RWPE2 (cell line): Measurements from ENCODE around the gene SHCBP1L.
A peak's percentile ranks its signal among the peaks of the same experiment; 100 is the strongest.

ENCODE experiments used
- ATAC-seq: fragments of 200-7000 bp; cut with Tn5 transposase; 3 replicates; pipeline ENCODE4 v1.9.1; 2021; ENCODE audit warnings: low read depth
- DNase-seq: peaks from one replicate; pipeline ENCODE4 v3.0.0-alpha.2; 2020; ENCODE audit warnings: low spot score
- H3K27ac ChIP-seq: fragments of 450-650 bp; 2 replicates; pipeline ENCODE4 v1.5.1; 2017; ENCODE audit warnings: mild to moderate bottlenecking; ENCODE audit not compliant: poor library complexity, severe bottlenecking
- H3K27me3 ChIP-seq: fragments of 250-450 bp; sonication (Bioruptor Pico); 2 replicates; pipeline ENCODE4 v1.5.1; 2021; ENCODE audit warnings: mild to moderate bottlenecking, moderate library complexity; ENCODE audit not compliant: insufficient read depth, poor library complexity, severe bottlenecking
- H3K36me3 ChIP-seq: fragments of 250-450 bp; sonication (Bioruptor Pico); 2 replicates; pipeline ENCODE4 v1.5.1; 2020; ENCODE audit warnings: low read depth, mild to moderate bottlenecking, moderate library complexity
- H3K4me1 ChIP-seq: fragments of 250-450 bp; sonication (Bioruptor Pico); 2 replicates; pipeline ENCODE4 v1.5.1; 2021; ENCODE audit warnings: mild to moderate bottlenecking, moderate library complexity; ENCODE audit not compliant: insufficient read depth, poor library complexity, severe bottlenecking
- H3K4me3 ChIP-seq: fragments of 250-450 bp; sonication (Bioruptor Pico); 2 replicates; pipeline ENCODE4 v1.5.1; 2021; ENCODE audit warnings: mild to moderate bottlenecking, moderate library complexity; ENCODE audit not compliant: severe bottlenecking
- H3K9me3 ChIP-seq: fragments of 250-450 bp; sonication (Bioruptor Pico); 2 replicates; pipeline ENCODE4 v1.5.1; 2021; ENCODE audit warnings: mild to moderate bottlenecking, moderate library complexity; ENCODE audit not compliant: severe bottlenecking
- CTCF ChIP-seq: fragments of 450-650 bp; IDR thresholded peaks from one replicate; pipeline ENCODE4 v1.5.1; 2017; ENCODE audit warnings: mild to moderate bottlenecking, moderate library complexity; ENCODE audit not compliant: poor library complexity, severe bottlenecking

The SHCBP1L gene

GRCh38 chr1:182984621-182985020, 31.7 kb upstream of the SHCBP1L start:
- H3K4me3 ChIP-seq, result no peak overlapping the region
- peaks cover 3% of the 10 kb centered on the region for H3K4me1 ChIP-seq
- no peaks in the 10 kb centered on the region for H3K36me3 ChIP-seq
- H3K9me3 ChIP-seq, result no peaks in the 10 kb centered on the region
- no peaks in the 10 kb centered on the region for H3K27me3 ChIP-seq
- H3K27ac ChIP-seq, result no peak overlapping the region
- no peak for TF ChIP-seq CTCF
- DNase-seq (no peak), ATAC-seq (no peak)

GRCh38 chr1:182984138-182984537, 31.2 kb upstream of the SHCBP1L start:
- no peak for TF ChIP-seq CTCF
- Histone ChIP-seq H3K36me3 (no peaks in the 10 kb centered on the region), H3K4me3 (no peak overlapping the region), H3K9me3 (no peaks in the 10 kb centered on the region), H3K27me3 (no peaks in the 10 kb centered on the region), H3K27ac (no peak overlapping the region), H3K4me1 (peaks cover under 1% of the 10 kb centered on the region)
- ATAC-seq (no peak), DNase-seq (no peak)

- no peak for TF ChIP-seq CTCF
- Histone ChIP-seq H3K4me3 (no peak overlapping the region), H3K9me3 (no peaks in the 10 kb centered on the region), H3K4me1 (no peaks in the 10 kb centered on the region), H3K27me3 (no peaks in the 10 kb centered on the region), H3K27ac (no peak overlapping the region), H3K36me3 (no peaks in the 10 kb centered on the region)
- no peak for ATAC-seq
- no peak for DNase-seq
These were observed 25.3 kb upstream of the SHCBP1L start for GRCh38 chr1:182978151-182978853.

- Histone ChIP-seq H3K4me3 (no peak overlapping the region), H3K36me3 (no peaks in the 10 kb centered on the region), H3K27me3 (no peaks in the 10 kb centered on the region), H3K4me1 (no peaks in the 10 kb centered on the region), H3K27ac (no peak overlapping the region), H3K9me3 (no peaks in the 10 kb centered on the region)
- no peak for TF ChIP-seq CTCF
- 0 out of 3 replicates have a peak, but pooled peaks have one; percentile 36 for ATAC-seq
- DNase-seq, result no peak
These were observed 24.5 kb upstream of the SHCBP1L start for GRCh38 chr1:182977480-182977879.

- no peak for TF ChIP-seq CTCF
- Histone ChIP-seq H3K4me3 (no peak overlapping the region), H3K27me3 (no peaks in the 10 kb centered on the region), H3K27ac (no peak overlapping the region), H3K36me3 (no peaks in the 10 kb centered on the region), H3K9me3 (no peaks in the 10 kb centered on the region), H3K4me1 (no peaks in the 10 kb centered on the region)
- ATAC-seq (peak; percentile 48; the same call in 1 of the 3 replicates), DNase-seq (no peak)
These were observed 21.7 kb upstream of the SHCBP1L start for GRCh38 chr1:182974506-182975191.
